ENCODE measurements around the gene SYNE2. TPM values are rescaled to one million over a fixed set of nuclear protein-coding genes. Genes with fewer than 3 reads are reported as not detected.

SYNE2 gene
- total and polyA plus RNA-seq, 2 of the 8 experiments (the other 6 are each of a cell fraction or from before 2014, with no cell fraction given): 32.6 to 46.1 TPM

DNA sequence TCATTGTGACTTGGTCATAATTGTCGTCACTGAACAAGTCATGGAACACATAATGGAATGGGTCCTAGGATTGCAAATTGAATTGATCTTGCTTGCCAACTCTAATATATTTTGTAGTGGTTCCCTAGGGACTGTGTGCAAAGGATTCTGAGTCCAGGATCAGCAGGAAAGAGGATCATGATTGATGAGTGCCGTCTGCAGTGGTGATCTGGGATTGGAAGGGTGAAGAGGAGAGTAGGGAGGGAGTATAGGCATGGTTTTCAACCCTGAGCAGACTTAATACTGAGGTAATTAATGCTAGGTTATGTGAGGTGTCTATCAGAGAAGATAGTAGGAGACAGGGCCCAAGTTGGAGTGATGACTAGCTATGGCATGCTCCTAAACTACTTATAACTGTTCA is 272.5 kb downstream of the SYNE2 start (continued):
- TF ChIP-seq HDAC2 (IDR thresholded peaks at IDR 0.05; ENCODE audit: borderline replicate concordance in 1 of 2, low read depth in 2 of 2, low read length in 2 of 2) (no peak), CBX5 (IDR thresholded peaks at IDR 0.05; ENCODE audit: low read depth, low read length) (no peak), KDM5A (IDR thresholded peaks at IDR 0.05; ENCODE audit: low read length) (no peak), JUN (IDR thresholded peaks at IDR 0.05; ENCODE audit: low read depth, low read length) (no peak), SIN3A (conservative IDR thresholded peaks at IDR 0.05 in 1 of 2, IDR thresholded peaks at IDR 0.05 in 1 of 2; ENCODE audit: low read depth in 1 of 2, low read length in 2 of 2) (no peak), ZNF274 (IDR thresholded peaks at IDR 0.05; ENCODE audit: borderline replicate concordance, extremely low read depth, low read length) (no peak), EGR1 (IDR thresholded peaks at IDR 0.05; ENCODE audit: borderline replicate concordance, low read depth, low read length) (no peak)

Data from H1 (cell line).